ENCODE results near the gene AMER2. TPM values are rescaled to one million over a fixed set of nuclear protein-coding genes. Genes with fewer than 3 reads are reported as not detected.

The AMER2 gene
- polyA plus RNA-seq, 1 donor (not counting 4 experiments of a cell fraction or from before 2014, with no cell fraction given): not detected

DNA sequence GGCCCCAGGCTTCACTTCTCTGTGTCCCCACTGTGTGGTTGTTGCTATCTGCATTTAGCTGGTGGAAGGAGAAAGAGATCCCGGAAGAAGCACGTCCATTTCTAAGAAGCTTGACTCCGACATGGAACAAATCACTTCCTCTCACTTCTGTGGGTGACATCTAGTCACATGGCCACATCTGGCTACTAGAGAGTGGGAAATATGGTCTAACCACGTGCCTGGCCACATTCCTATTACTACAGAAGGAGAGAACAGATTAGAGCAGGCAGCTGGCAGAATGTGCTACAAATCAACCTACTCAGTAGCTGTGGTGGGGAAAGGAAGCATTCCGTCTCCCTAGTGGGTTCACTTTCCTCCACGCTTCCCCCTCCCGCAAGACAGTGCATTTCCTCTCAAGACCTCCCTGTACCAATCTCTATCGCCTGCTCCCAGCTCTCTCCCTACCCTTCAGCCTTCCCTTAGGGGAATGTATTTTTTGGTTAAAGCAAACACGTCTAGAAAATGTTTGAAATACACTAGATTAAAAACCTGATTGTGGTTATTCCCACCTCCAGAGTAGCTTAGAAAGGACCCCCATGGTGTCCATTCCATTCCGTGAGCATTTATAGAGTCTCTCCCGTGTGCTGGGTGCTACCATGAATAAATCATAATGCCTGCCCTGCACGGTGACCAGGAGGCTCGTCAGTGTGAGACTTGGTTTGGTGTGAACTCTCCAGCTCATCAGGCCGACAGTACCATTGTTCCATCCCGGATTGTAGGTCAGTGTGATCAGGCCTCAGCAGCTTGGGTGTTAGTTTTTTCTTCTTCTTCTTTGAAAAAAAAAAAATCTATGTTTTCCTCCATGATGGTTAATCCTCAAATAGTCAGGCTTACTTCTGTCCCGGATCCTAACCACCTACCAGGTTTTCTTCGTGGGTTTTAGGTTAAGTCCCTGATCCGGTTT is 8.0 kb upstream of the AMER2 start:
- Histone ChIP-seq H3K9me3 (ENCODE audit: control insufficient read depth, low read depth, low read length) (no peaks in the 10 kb centered on the region), H3K79me2 (ENCODE audit: control insufficient read depth, insufficient read depth, low read length) (no peaks in the 10 kb centered on the region), H3K27me3 (ENCODE audit: control insufficient read depth, extremely low read depth, insufficient read depth, low read length) (peaks cover 7% of the 10 kb centered on the region), H3K9ac (ENCODE audit: control insufficient read depth, extremely low read depth, insufficient read depth, low read length) (no peak overlapping the region), H4K20me1 (ENCODE audit: control insufficient read depth, extremely low read depth, insufficient read depth, low read length) (no peaks in the 10 kb centered on the region), H3K9me1 (ENCODE audit: control insufficient read depth, extremely low read depth, insufficient read depth, low read length) (no peaks in the 10 kb centered on the region), H3K27ac (ENCODE audit: control insufficient read depth, insufficient read depth, low read length) (no peak overlapping the region), H3K36me3 (ENCODE audit: control insufficient read depth in 2 of 2, extremely low read depth in 1 of 2, insufficient read depth in 2 of 2, low read length in 2 of 2) (no peaks in the 10 kb centered on the region), H3K4me1 (ENCODE audit: control insufficient read depth, extremely low read depth, insufficient read depth, low read length) (no peaks in the 10 kb centered on the region), H3K4me2 (ENCODE audit: control insufficient read depth, extremely low read depth, insufficient read depth, low read depth, low read length) (no peak overlapping the region), H2AFZ (ENCODE audit: control insufficient read depth, low read length) (no peak overlapping the region), H3K4me3 (ENCODE audit: control insufficient read depth in 2 of 3, extremely low read depth in 1 of 3, insufficient read depth in 2 of 3, low read depth in 1 of 3, low read length in 3 of 3) (no peak overlapping the region)
- TF ChIP-seq EZH2 (IDR thresholded peaks at IDR 0.05; ENCODE audit: low read length): no peak
- TF ChIP-seq, protein P1, sequence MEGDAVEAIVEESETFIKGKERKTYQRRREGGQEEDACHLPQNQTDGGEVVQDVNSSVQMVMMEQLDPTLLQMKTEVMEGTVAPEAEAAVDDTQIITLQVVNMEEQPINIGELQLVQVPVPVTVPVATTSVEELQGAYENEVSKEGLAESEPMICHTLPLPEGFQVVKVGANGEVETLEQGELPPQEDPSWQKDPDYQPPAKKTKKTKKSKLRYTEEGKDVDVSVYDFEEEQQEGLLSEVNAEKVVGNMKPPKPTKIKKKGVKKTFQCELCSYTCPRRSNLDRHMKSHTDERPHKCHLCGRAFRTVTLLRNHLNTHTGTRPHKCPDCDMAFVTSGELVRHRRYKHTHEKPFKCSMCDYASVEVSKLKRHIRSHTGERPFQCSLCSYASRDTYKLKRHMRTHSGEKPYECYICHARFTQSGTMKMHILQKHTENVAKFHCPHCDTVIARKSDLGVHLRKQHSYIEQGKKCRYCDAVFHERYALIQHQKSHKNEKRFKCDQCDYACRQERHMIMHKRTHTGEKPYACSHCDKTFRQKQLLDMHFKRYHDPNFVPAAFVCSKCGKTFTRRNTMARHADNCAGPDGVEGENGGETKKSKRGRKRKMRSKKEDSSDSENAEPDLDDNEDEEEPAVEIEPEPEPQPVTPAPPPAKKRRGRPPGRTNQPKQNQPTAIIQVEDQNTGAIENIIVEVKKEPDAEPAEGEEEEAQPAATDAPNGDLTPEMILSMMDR (optimal IDR thresholded peaks at IDR 0.05 in 1 of 3, IDR thresholded peaks at IDR 0.05 in 1 of 3, conservative IDR thresholded peaks at IDR 0.05 in 1 of 3; ENCODE audit: extremely low read depth in 1 of 3, insufficient read depth in 2 of 3, low read length in 3 of 3): no peak
- FAIRE-seq (no peak), DNase-seq (ENCODE audit: low read depth, low spot score) (no peak)
- dilution Hi-C loops (cut with MboI; ENCODE audit: extremely low pct_ligation_motif_present, low sequenced_read_pairs): no loop called here

DNA sequence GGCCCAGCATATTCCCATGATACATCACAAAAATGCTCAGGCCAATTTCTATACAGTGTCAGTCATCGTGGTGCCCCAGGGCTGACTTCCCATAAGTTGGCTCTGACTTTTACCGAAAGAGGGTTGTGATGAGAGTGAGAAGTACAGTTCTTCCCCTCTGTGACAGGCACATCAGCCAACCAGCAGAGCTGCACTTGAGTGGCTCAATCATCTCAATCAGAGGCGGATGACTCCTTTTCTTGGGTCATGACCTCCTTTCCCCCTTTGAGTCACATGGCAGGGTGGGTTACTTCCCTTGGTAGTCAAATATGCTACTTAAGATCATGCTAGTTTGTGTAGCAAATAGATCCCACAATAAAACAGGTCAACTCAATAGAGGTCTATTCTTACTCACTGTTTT is 6.9 kb upstream of the AMER2 start:
- FAIRE-seq (no peak), DNase-seq (ENCODE audit: low read depth, low spot score) (no peak)
- Histone ChIP-seq H3K27me3 (ENCODE audit: control insufficient read depth, extremely low read depth, insufficient read depth, low read length) (peaks cover 10% of the 10 kb centered on the region), H4K20me1 (ENCODE audit: control insufficient read depth, extremely low read depth, insufficient read depth, low read length) (no peaks in the 10 kb centered on the region), H3K9ac (ENCODE audit: control insufficient read depth, extremely low read depth, insufficient read depth, low read length) (no peak overlapping the region), H3K4me1 (ENCODE audit: control insufficient read depth, extremely low read depth, insufficient read depth, low read length) (no peaks in the 10 kb centered on the region), H3K36me3 (ENCODE audit: control insufficient read depth in 2 of 2, extremely low read depth in 1 of 2, insufficient read depth in 2 of 2, low read length in 2 of 2) (no peaks in the 10 kb centered on the region), H3K79me2 (ENCODE audit: control insufficient read depth, insufficient read depth, low read length) (no peaks in the 10 kb centered on the region), H3K9me3 (ENCODE audit: control insufficient read depth, low read depth, low read length) (no peaks in the 10 kb centered on the region), H2AFZ (ENCODE audit: control insufficient read depth, low read length) (no peak overlapping the region), H3K9me1 (ENCODE audit: control insufficient read depth, extremely low read depth, insufficient read depth, low read length) (no peaks in the 10 kb centered on the region), H3K4me3 (ENCODE audit: control insufficient read depth in 2 of 3, extremely low read depth in 1 of 3, insufficient read depth in 2 of 3, low read depth in 1 of 3, low read length in 3 of 3) (no peak overlapping the region), H3K27ac (ENCODE audit: control insufficient read depth, insufficient read depth, low read length) (no peak overlapping the region), H3K4me2 (ENCODE audit: control insufficient read depth, extremely low read depth, insufficient read depth, low read depth, low read length) (no peak overlapping the region)
- dilution Hi-C loops (cut with MboI; ENCODE audit: extremely low pct_ligation_motif_present, low sequenced_read_pairs): no loop called here
- no peak for TF ChIP-seq EZH2 (IDR thresholded peaks at IDR 0.05; ENCODE audit: low read length)
- TF ChIP-seq, protein P1 (optimal IDR thresholded peaks at IDR 0.05 in 1 of 3, IDR thresholded peaks at IDR 0.05 in 1 of 3, conservative IDR thresholded peaks at IDR 0.05 in 1 of 3; ENCODE audit: extremely low read depth in 1 of 3, insufficient read depth in 2 of 3, low read length in 3 of 3): no peak

Measured in keratinocyte (primary cell).